Calu3 (cell line): ENCODE data around the gene FAM229A. TPM values are rescaled to one million over a fixed set of nuclear protein-coding genes. Genes with fewer than 3 reads are reported as not detected.

ENCODE experiments used
- BruUV-seq: library from RNA; stranded (reverse); fragments of 400-500 nt; replicated peaks from 2 replicates; lab custom pipeline; 2021; lab: Mats Ljungman, UMichigan
- CTCF ChIA-PET: fragments of 300-600 bp; sonication (Branson Sonifier 250); formaldehyde crosslinking; loops from one replicate; lab custom pipeline; 2022; ENCODE audit warnings: antibody characterized with exemption; lab: Charles Lee
- DNase-seq: peaks from one replicate; pipeline ENCODE4 v3.0.0; 2022
- H3K27ac Mint-ChIP-seq: one replicate; pipeline ENCODE4 v1.8.0; 2022; ENCODE audit warnings: mixed read lengths; ENCODE audit not compliant: unreplicated experiment
- H3K27me3 Mint-ChIP-seq: one replicate; pipeline ENCODE4 v1.8.0; 2022; ENCODE audit warnings: mixed read lengths; ENCODE audit not compliant: unreplicated experiment
- H3K36me3 Mint-ChIP-seq: one replicate; pipeline ENCODE4 v1.8.0; 2022; ENCODE audit warnings: mild to moderate bottlenecking, moderate library complexity, mixed read lengths; ENCODE audit not compliant: insufficient read depth, unreplicated experiment
- H3K4me1 Mint-ChIP-seq: one replicate; pipeline ENCODE4 v1.8.0; 2022; ENCODE audit warnings: mild to moderate bottlenecking, low read depth, mixed read lengths; ENCODE audit not compliant: unreplicated experiment
- H3K4me3 Mint-ChIP-seq: one replicate; pipeline ENCODE4 v1.8.0; 2022; ENCODE audit warnings: mild to moderate bottlenecking, low read depth, moderate library complexity, mixed read lengths; ENCODE audit not compliant: unreplicated experiment
- H3K9me3 Mint-ChIP-seq: one replicate; pipeline ENCODE4 v1.8.0; 2022; ENCODE audit warnings: low read depth, mixed read lengths; ENCODE audit not compliant: unreplicated experiment
- intact Hi-C: fragments of 100-400 bp; cut with micrococcal nuclease; formaldehyde crosslinking; loops from one replicate; pipeline ENCODE4 v1.10.0; 2022; ENCODE audit not compliant: unreplicated experiment
- total RNA-seq: library from RNA; stranded (reverse); gene quantifications from 2 replicates; pipeline ENCODE4 v1.2.3, GENCODE V29; 2022
- TF ChIP-seq, protein P1 (sequence below): fragments of 200-600 bp; IDR thresholded peaks from one replicate; pipeline ENCODE4 v1.8.0; 2022; ENCODE audit warnings: antibody characterized with exemption; ENCODE audit not compliant: unreplicated experiment

The FAM229A gene
- total RNA-seq, 1 experiment from 2014 or later: 7.3 TPM

DNA sequence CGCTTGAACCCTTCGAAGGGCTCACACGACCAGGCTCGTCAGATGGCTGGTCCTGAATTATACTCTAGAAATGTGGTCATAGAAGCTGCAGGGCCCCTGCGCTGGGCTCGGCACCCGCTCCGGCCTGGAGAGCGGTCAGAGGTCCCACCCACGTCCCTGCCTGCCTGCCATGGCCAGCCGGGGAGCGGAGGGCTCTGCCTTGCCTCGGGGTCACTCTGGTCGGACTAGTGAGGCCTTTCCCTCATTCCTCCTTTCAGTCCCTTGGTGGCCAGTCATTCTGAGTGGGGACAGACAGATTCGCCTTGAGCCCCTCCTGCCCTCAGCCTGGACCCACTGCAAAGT, 25.7 kb downstream of the FAM229A start:
- TF ChIP-seq, protein P1, sequence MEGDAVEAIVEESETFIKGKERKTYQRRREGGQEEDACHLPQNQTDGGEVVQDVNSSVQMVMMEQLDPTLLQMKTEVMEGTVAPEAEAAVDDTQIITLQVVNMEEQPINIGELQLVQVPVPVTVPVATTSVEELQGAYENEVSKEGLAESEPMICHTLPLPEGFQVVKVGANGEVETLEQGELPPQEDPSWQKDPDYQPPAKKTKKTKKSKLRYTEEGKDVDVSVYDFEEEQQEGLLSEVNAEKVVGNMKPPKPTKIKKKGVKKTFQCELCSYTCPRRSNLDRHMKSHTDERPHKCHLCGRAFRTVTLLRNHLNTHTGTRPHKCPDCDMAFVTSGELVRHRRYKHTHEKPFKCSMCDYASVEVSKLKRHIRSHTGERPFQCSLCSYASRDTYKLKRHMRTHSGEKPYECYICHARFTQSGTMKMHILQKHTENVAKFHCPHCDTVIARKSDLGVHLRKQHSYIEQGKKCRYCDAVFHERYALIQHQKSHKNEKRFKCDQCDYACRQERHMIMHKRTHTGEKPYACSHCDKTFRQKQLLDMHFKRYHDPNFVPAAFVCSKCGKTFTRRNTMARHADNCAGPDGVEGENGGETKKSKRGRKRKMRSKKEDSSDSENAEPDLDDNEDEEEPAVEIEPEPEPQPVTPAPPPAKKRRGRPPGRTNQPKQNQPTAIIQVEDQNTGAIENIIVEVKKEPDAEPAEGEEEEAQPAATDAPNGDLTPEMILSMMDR: no peak
- peaks cover 54% of the 10 kb centered on the region for H3K36me3 Mint-ChIP-seq
- H3K4me3 Mint-ChIP-seq: peak overlapping the region; percentile 85
- peak overlapping the region; percentile 54 for H3K27ac Mint-ChIP-seq
- no TSS peak for BruUV-seq
- intact Hi-C loops: no loop called here
- H3K4me1 Mint-ChIP-seq: peaks cover 65% of the 10 kb centered on the region
- H3K27me3 Mint-ChIP-seq: no peaks in the 10 kb centered on the region
- H3K9me3 Mint-ChIP-seq: no peaks in the 10 kb centered on the region
- CTCF ChIA-PET: interaction anchor here (0.5 to 1.0 kb wide), 4 partner anchors 9 to 183 kb away, joined by 3 to 5 read pairs (median 4); no protein-coding TSS in a partner anchor
- DNase-seq: no peak

DNA sequence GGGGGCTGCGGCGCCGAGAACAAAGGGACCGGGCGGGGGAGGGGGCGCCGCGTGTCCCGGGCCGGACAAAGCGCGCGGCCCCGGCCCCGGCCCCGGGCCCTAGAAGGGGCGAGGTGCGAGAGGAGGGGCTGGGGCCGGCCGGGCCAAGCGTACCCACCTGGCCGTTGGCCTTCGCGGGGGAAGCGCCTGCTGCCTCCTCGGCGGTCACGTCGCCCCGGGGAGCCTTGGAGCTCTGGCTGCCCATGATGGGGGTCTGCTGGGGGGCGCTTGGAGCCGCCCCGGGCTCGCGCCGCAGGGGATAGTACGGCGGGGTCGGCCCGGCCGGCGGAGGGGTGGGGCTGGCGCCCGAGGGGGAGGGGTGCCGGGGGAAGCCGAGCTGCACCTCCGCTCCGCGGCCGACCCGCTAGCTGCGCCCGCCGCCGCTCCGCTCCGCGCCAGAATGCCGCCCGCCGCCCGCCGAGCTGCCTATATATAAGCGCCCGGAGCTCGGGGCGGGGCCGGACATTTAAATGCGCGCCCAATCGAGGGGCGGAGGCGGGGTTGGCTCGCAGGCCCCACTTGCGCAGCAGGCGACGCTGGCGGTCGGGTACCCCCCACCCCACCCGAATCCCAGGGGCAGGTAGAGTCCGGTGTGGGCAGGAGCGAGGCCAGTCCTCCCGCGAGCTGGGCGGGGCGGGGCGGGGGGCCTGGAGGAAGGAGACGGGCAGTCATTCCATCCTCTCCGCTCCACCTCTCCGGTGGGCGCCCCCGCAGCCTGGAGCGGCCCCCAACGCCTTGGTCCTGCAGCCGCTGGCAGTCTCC, 26.3 kb downstream of the FAM229A start, which contains the start of gene MARCKSL1:
Gene MARCKSL1 (minus strand): TSS at position 444 of the 801 bp plus-strand sequence. CDS start 200 bp downstream, at position 244.
- Mint-ChIP-seq H3K4me1 (peaks cover 71% of the 10 kb centered on the region), H3K27ac (peak within 1 kb of the TSS; percentile 80), H3K9me3 (no peaks in the 10 kb centered on the region), H3K36me3 (peaks cover 59% of the 10 kb centered on the region), H3K4me3 (peak within 1 kb of the TSS; percentile 85), H3K27me3 (no peaks in the 10 kb centered on the region)
- CTCF ChIA-PET: interaction anchor here (0.5 to 1.0 kb wide), 7 partner anchors 10 to 522 kb away, joined by 3 to 5 read pairs (median 3); partner anchors contain the start of gene BSDC1
- DNase-seq: peak; percentile 85
- intact Hi-C loops: no loop called here
- no TSS peak for BruUV-seq
- TF ChIP-seq, protein P1: no peak

DNA sequence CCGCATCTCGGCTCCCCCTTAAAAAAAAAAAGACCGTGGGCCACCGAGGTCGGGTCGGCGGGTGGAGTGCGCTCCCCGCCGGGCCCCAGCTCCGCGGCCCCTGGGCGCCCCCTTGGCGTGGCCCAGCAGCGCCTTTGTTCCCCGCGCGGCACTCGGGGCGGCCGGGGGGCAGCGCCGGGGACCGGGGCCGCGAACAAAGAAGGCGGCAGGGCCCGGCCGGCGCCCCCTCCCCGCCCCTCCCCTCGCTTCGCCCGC, 26.8 kb downstream of the FAM229A start:
- CTCF ChIA-PET: interaction anchor here (0.7 to 1.0 kb wide), 5 partner anchors 10 to 95 kb away, joined by 3 to 5 read pairs (median 3); partner anchors contain the start of gene BSDC1
- DNase-seq: no peak
- Mint-ChIP-seq H3K27ac (no peak overlapping the region), H3K4me1 (peaks cover 74% of the 10 kb centered on the region), H3K9me3 (no peaks in the 10 kb centered on the region), H3K36me3 (peaks cover 65% of the 10 kb centered on the region), H3K4me3 (peak overlapping the region; percentile 85), H3K27me3 (no peaks in the 10 kb centered on the region)
- no TSS peak for BruUV-seq
- intact Hi-C loops: no loop called here
- TF ChIP-seq, protein P1: no peak

DNA sequence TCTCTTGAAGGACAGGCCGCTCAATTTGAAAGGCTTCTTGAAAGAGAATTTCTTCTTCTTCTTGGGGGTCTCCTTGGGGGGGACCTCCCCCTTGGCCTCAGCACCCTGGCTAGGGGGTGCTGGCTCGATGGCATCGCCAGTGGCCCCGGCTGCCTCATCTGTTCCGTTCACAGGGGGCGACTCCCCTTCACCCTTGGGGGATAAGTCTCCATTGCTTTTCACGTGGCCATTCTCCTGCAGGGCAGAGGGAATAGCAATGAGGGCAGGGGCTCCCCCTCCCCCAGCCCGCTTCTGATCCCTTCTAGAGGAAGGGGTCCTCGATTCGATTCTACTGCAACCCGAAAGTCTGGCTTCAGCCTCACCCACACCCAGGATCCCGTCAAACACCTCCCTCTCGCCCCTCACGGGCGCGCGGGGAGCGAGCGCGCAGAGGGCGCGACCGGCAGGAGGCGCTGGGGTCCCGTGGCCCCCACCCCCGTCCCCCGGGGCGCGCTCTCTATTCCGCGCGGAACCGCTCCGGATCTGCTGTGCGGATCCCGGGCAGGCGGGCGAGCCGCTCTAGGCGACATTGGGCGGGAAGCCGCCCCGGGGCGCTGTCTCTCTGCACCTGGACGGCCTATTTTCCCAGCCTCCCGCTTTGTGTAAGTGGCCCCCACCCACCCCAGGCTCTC, 27.3 kb downstream of the FAM229A start:
- intact Hi-C loops: no loop called here
- H3K9me3 Mint-ChIP-seq: no peaks in the 10 kb centered on the region
- H3K36me3 Mint-ChIP-seq: peaks cover 67% of the 10 kb centered on the region
- no peaks in the 10 kb centered on the region for H3K27me3 Mint-ChIP-seq
- H3K4me3 Mint-ChIP-seq: peak overlapping the region; percentile 85
- H3K4me1 Mint-ChIP-seq: peaks cover 71% of the 10 kb centered on the region
- CTCF ChIA-PET: interaction anchor here (0.7 kb wide), 1 partner anchor 95 kb away, joined by 3 read pairs; no protein-coding TSS in a partner anchor
- BruUV-seq: no TSS peak
- TF ChIP-seq, protein P1: peak; percentile 86
- peak; percentile 59 for DNase-seq
- peak overlapping the region; percentile 80 for H3K27ac Mint-ChIP-seq
